SH-SY5Y (cell line): ENCODE results near the gene SYT7.

ENCODE experiments used
- GATA2 ChIP-seq: IDR thresholded peaks from 2 replicates; pipeline ENCODE4 v1.6.1; 2011; ENCODE audit warnings: mild to moderate bottlenecking, low read depth, low read length
- GATA3 ChIP-seq: IDR thresholded peaks from 2 replicates; pipeline ENCODE4 v1.6.1; 2011; ENCODE audit warnings: low read depth, mild to moderate bottlenecking, low read length, moderate library complexity

GRCh38 chr11:61580271-61580888 is 496 bp downstream of the SYT7 start:
- no peak for TF ChIP-seq GATA2
- TF ChIP-seq GATA3, result no peak
